ENCODE results near the gene DGCR8. TPM values are rescaled to one million over a fixed set of nuclear protein-coding genes. Genes with fewer than 3 reads are reported as not detected.

Gene DGCR8
- total RNA-seq, 1 donor from 2014 or later: 93.1 TPM

DNA sequence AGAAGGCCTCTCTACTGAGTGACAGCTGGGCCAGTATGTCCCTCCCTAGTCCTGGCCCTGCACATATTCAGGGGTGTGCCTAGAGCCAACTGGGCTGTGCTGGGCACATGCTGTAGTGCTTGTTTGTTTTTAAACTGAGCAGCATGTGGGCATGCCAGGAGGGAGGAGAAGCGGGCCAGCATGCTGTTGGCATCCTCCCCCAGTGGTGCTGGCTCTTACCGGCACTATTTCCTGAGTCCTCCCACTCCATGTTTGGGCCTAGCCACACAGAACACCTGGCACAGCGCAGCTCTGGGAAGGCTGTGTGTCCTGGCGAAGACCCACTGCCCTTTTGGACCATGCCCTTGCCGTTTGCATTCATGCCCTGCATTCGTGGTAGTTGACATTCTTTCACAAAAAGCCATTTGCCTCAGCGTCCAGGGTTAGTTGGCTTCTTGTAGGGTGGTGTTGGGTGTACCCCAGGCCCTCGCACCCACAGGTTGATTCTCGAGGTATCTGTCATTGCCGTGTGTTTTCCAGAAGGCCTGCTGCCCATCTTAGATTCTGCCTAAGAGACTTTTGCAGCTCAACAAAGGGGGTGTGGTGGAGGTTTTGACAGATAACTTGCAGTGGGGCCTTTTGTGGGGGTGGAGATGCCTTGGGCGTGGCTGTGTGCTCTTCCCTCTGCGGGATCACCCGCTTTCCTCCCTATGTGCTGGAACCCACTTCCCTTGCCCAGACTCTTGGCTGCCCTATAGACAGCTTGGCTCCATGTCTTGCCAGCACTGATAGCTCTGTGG lies 13.6 kb downstream of the DGCR8 start:
- H3K36me3 Mint-ChIP-seq (ENCODE audit: unreplicated experiment): peaks cover 13% of the 10 kb centered on the region
- no peak overlapping the region for H3K4me3 Mint-ChIP-seq (ENCODE audit: unreplicated experiment)
- H3K9me3 Mint-ChIP-seq (ENCODE audit: unreplicated experiment): peaks cover 4% of the 10 kb centered on the region
- no peak overlapping the region for H3K27ac Mint-ChIP-seq (ENCODE audit: unreplicated experiment)
- H3K27me3 Mint-ChIP-seq (ENCODE audit: unreplicated experiment): peaks cover 1% of the 10 kb centered on the region
- no peak for DNase-seq
- H3K4me1 Mint-ChIP-seq (ENCODE audit: low read depth, unreplicated experiment): no peaks in the 10 kb centered on the region
- TF ChIP-seq, protein P1, sequence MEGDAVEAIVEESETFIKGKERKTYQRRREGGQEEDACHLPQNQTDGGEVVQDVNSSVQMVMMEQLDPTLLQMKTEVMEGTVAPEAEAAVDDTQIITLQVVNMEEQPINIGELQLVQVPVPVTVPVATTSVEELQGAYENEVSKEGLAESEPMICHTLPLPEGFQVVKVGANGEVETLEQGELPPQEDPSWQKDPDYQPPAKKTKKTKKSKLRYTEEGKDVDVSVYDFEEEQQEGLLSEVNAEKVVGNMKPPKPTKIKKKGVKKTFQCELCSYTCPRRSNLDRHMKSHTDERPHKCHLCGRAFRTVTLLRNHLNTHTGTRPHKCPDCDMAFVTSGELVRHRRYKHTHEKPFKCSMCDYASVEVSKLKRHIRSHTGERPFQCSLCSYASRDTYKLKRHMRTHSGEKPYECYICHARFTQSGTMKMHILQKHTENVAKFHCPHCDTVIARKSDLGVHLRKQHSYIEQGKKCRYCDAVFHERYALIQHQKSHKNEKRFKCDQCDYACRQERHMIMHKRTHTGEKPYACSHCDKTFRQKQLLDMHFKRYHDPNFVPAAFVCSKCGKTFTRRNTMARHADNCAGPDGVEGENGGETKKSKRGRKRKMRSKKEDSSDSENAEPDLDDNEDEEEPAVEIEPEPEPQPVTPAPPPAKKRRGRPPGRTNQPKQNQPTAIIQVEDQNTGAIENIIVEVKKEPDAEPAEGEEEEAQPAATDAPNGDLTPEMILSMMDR (IDR thresholded peaks at IDR 0.05; ENCODE audit: partially characterized antibody, unreplicated experiment): no peak

DNA sequence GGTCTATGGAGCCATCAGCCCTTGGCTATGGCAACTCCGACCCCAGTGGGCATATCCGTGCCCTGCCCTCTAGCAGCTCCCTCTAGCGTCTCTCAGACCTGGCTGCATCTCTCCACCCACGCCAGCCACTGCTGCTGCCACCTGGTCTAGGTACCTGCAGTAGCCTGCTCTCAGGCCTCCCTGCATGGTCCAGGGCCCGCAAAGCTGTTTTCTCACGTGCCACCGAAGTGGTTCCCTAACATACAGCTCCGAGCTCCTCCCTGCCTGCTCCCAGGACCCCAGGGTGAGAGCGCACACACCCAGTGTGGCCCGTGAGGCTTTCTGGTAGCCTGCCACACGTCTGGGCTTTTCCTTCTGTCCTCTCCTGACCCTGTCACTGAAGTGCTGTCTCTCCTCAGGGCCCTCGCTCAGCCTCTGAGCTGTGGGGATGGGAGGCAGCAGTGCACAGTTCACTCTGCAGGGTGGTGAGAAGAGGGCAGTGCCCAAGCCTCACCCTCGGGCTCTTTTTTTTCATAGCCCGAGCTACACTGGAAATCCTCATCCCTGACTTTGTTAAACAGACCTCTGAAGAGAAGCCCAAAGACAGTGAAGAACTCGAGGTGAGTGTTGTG lies 14.3 kb downstream of the DGCR8 start:
- DNase-seq: no peak
- H3K36me3 Mint-ChIP-seq (ENCODE audit: unreplicated experiment): peaks cover 13% of the 10 kb centered on the region
- TF ChIP-seq, protein P1 (IDR thresholded peaks at IDR 0.05; ENCODE audit: partially characterized antibody, unreplicated experiment): no peak
- H3K27me3 Mint-ChIP-seq (ENCODE audit: unreplicated experiment): peaks cover 1% of the 10 kb centered on the region
- H3K9me3 Mint-ChIP-seq (ENCODE audit: unreplicated experiment): peaks cover 8% of the 10 kb centered on the region
- H3K4me3 Mint-ChIP-seq (ENCODE audit: unreplicated experiment): no peak overlapping the region
- H3K27ac Mint-ChIP-seq (ENCODE audit: unreplicated experiment): no peak overlapping the region
- no peaks in the 10 kb centered on the region for H3K4me1 Mint-ChIP-seq (ENCODE audit: low read depth, unreplicated experiment)

DNA sequence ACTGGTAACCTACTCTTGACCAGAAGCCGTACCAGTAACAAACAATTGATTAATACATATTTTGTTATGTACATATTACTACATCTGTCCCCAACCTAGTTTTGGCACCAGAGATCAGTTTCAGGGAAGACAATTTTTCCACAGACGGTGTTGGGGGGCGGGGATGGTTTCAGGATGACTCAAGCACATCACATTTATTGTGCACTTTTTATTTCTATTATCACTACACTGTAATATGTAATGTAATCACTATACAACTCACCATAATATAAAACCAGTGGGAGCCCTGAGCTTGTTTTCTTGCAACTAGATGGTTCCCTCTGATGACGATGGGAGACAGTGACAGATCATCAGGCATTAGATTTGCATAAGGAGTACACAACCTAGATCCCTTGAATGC lies 15.5 kb downstream of the DGCR8 start:
- peaks cover 13% of the 10 kb centered on the region for H3K36me3 Mint-ChIP-seq (ENCODE audit: unreplicated experiment)
- no peak for DNase-seq
- TF ChIP-seq, protein P1 (IDR thresholded peaks at IDR 0.05; ENCODE audit: partially characterized antibody, unreplicated experiment): no peak
- peaks cover 8% of the 10 kb centered on the region for H3K9me3 Mint-ChIP-seq (ENCODE audit: unreplicated experiment)
- no peak overlapping the region for H3K4me3 Mint-ChIP-seq (ENCODE audit: unreplicated experiment)
- peaks cover 1% of the 10 kb centered on the region for H3K27me3 Mint-ChIP-seq (ENCODE audit: unreplicated experiment)
- no peaks in the 10 kb centered on the region for H3K4me1 Mint-ChIP-seq (ENCODE audit: low read depth, unreplicated experiment)
- H3K27ac Mint-ChIP-seq (ENCODE audit: unreplicated experiment): no peak overlapping the region

DNA sequence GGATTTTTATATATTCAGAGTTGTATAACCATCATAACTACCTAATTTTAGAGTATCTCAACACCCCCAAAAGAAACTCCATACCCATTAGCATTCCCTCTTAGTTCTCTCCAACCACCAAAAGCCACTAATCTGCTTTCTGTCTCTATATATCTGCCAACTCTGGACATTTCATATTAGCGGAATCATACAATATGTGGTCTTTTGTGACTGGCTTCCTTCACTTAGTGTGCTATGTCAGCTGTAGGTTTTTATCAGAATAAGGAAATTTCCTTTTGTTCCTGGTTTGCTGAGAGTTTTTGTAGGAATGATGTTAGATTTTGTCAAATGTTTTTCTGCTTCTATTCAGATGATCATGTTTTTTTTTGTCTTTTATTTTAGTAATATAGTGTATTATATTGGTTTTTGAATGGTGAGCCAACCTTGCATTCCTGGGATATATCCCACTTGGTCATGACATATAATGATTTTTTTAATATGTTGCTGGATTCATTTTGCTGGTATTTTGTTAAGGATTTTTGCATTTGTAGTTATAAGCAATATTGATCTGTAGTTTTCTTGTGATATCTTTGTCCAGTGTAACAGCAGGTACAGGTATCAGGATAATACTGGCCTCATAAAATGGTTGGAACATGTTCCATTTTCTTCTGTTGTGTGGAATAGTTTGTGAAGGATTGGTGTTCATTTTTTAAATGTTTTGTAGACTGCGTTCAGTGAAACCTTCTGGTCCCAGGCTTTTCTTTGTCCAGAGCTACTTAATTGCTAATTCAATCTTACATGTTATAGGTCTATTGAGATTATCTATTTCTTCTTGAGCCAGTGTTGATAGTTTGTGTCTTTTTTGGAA lies 16.8 kb downstream of the DGCR8 start:
- DNase-seq: no peak
- TF ChIP-seq, protein P1 (IDR thresholded peaks at IDR 0.05; ENCODE audit: partially characterized antibody, unreplicated experiment): no peak
- H3K27me3 Mint-ChIP-seq (ENCODE audit: unreplicated experiment): no peaks in the 10 kb centered on the region
- peaks cover 8% of the 10 kb centered on the region for H3K9me3 Mint-ChIP-seq (ENCODE audit: unreplicated experiment)
- H3K36me3 Mint-ChIP-seq (ENCODE audit: unreplicated experiment): peaks cover 13% of the 10 kb centered on the region
- no peak overlapping the region for H3K4me3 Mint-ChIP-seq (ENCODE audit: unreplicated experiment)
- H3K27ac Mint-ChIP-seq (ENCODE audit: unreplicated experiment): no peak overlapping the region
- no peaks in the 10 kb centered on the region for H3K4me1 Mint-ChIP-seq (ENCODE audit: low read depth, unreplicated experiment)

Measured in glutamatergic neuron (in vitro differentiated cells).